Activated T-helper 1 cell treated with Interleukin-2 at 50 U/mL for 16 hours (primary cell): ENCODE results near the gene RXRB.

ENCODE experiments used
- DNase-seq: peaks from one replicate; pipeline ENCODE4 v3.0.0-alpha.2; 2020; ENCODE audit warnings: low read depth

The RXRB gene

GRCh38 chr6:33195304-33196165 is 4.9 kb downstream of the RXRB start:
- no peak for DNase-seq

GRCh38 chr6:33194431-33194979 is 6.0 kb downstream of the RXRB start:
- no peak for DNase-seq

GRCh38 chr6:33193619-33194018 is 6.8 kb downstream of the RXRB start:
- DNase-seq = no peak

- no peak for DNase-seq
Measured at GRCh38 chr6:33192671-33193602, 7.5 kb downstream of the RXRB start.

- DNase-seq = no peak
Measured at GRCh38 chr6:33192105-33192646, 8.3 kb downstream of the RXRB start, which contains the start of gene COL11A2. Gene COL11A2, minus strand, starts transcription at chr6:33192467. Its CDS starts 227 bp downstream, at chr6:33192240.

- no peak for DNase-seq
Measured at GRCh38 chr6:33191383-33192104, 8.9 kb downstream of the RXRB start.

- DNase-seq = no peak
Measured at GRCh38 chr6:33190504-33191107, 9.9 kb downstream of the RXRB start.

- no peak for DNase-seq
Measured at GRCh38 chr6:33189625-33190448, 10.6 kb downstream of the RXRB start.

GRCh38 chr6:33189164-33189563 is 11.3 kb downstream of the RXRB start:
- DNase-seq = no peak

GRCh38 chr6:33187809-33188208 is 12.7 kb downstream of the RXRB start:
- DNase-seq = no peak

GRCh38 chr6:33185654-33186187 is 14.7 kb downstream of the RXRB start:
- no peak for DNase-seq

GRCh38 chr6:33185190-33185589 is 15.3 kb downstream of the RXRB start:
- no peak for DNase-seq

- DNase-seq = no peak
Measured at GRCh38 chr6:33183071-33183683, 17.3 kb downstream of the RXRB start.

GRCh38 chr6:33181141-33181540 is 19.3 kb downstream of the RXRB start:
- DNase-seq = no peak

- no peak for DNase-seq
Measured at GRCh38 chr6:33178755-33179475, 21.6 kb downstream of the RXRB start.

- DNase-seq = no peak
Measured at GRCh38 chr6:33177552-33178446, 22.7 kb downstream of the RXRB start.

GRCh38 chr6:33176906-33177305 is 23.6 kb downstream of the RXRB start:
- no peak for DNase-seq
